ENCODE results near the gene LEMD2. TPM values are rescaled to one million over a fixed set of nuclear protein-coding genes. Genes with fewer than 3 reads are reported as not detected.
"Not testable (repeated sequence)": the region's sequence is repeated elsewhere in the genome, so short reads cannot be mapped to it uniquely, and the experiment has no call there.

LEMD2 gene
- 10 to 100 TPM; 70.6 to 76.1 TPM for total RNA-seq

- H3K4me1 Mint-ChIP-seq: peaks cover 49% of the 10 kb centered on the region
- H3K36me3 Mint-ChIP-seq (ENCODE audit: low read depth): peaks cover 34% of the 10 kb centered on the region
- peak within 1 kb of the TSS; percentile 96 for H3K4me3 Mint-ChIP-seq
- CTCF ChIA-PET: interaction anchor here (0.5 to 1.9 kb wide), 5 partner anchors 19 to 257 kb away, joined by 3 to 6 read pairs (median 4); no protein-coding TSS in a partner anchor
- POLR2A ChIA-PET: interaction anchor here (0.6 to 3.1 kb wide), 14 partner anchors 10 to 1582 kb away, joined by 3 to 22 read pairs (median 6); partner anchors contain the start of gene UQCC2
- peak; percentile 93 for DNase-seq
- peaks cover 19% of the 10 kb centered on the region for H3K27me3 Mint-ChIP-seq
- peak within 1 kb of the TSS; percentile 98 for H3K27ac Mint-ChIP-seq
- no peaks in the 10 kb centered on the region for H3K9me3 Mint-ChIP-seq
Observed at GRCh38 chr6:33788694-33789549, at the start of gene LEMD2. LEMD2 (minus strand) TSS chr6:33789130; CDS start chr6:33789116, 14 bp downstream.

- POLR2A ChIA-PET: interaction anchor here (2.3 kb wide), 1 partner anchor 50 kb away, joined by 12 read pairs; the partner anchor contains the start of gene LEMD2
- Mint-ChIP-seq H3K4me3 (no peak overlapping the region), H3K4me1 (peaks cover 24% of the 10 kb centered on the region), H3K27me3 (peaks cover 13% of the 10 kb centered on the region), H3K27ac (no peak overlapping the region), H3K36me3 (ENCODE audit: low read depth) (no peaks in the 10 kb centered on the region), H3K9me3 (peaks cover 3% of the 10 kb centered on the region)
- DNase-seq: no peak
- CTCF ChIA-PET: no interaction called here
Observed at GRCh38 chr6:33837971-33838665, 49.2 kb upstream of the LEMD2 start.

DNA sequence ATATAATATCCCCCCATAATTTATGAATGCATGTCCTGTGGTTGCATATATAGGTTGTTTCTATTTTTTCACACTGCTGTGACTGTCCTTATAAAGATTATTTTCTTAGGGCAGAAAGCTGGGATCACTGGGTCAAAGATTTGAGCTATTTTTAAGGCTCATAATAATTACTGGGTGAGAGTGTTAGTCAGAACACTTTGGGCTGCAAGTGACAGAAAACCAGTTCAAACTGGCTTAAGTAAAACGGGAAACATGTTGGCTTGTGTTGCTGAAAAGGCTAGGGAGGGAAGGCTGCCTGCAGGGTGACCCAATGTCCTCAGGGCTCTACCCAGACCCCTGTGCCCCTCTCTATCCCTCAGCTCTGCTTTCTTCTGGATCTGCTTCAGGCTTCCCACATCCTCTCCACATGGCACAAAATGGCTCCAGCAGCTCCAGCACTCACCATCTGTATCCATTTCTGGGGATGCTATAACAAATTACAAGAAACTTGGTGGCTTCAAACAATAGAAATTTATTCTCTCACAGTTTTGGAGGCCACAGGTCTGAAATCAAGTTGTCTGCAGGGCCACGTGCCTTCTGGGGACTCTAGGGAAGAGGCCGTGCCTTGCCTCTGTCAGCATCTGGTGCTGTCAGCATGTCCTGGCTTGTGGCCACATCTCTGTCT lies 48.0 kb upstream of the LEMD2 start:
- no peak for DNase-seq
- Mint-ChIP-seq H3K9me3 (peaks cover 3% of the 10 kb centered on the region), H3K36me3 (ENCODE audit: low read depth) (no peaks in the 10 kb centered on the region), H3K4me1 (peaks cover 24% of the 10 kb centered on the region), H3K4me3 (no peak overlapping the region), H3K27ac (no peak overlapping the region), H3K27me3 (peaks cover 13% of the 10 kb centered on the region)
- CTCF ChIA-PET: no interaction called here
- POLR2A ChIA-PET: no interaction called here

- Mint-ChIP-seq H3K4me3 (no peak overlapping the region), H3K27me3 (peaks cover 22% of the 10 kb centered on the region), H3K4me1 (peaks cover 7% of the 10 kb centered on the region), H3K36me3 (ENCODE audit: low read depth) (no peaks in the 10 kb centered on the region), H3K9me3 (peaks cover 3% of the 10 kb centered on the region), H3K27ac (no peak overlapping the region)
- ChIA-PET CTCF (no interaction called here), POLR2A (no interaction called here)
- no peak for DNase-seq
Observed at GRCh38 chr6:33834401-33835392, 45.8 kb upstream of the LEMD2 start.

DNA sequence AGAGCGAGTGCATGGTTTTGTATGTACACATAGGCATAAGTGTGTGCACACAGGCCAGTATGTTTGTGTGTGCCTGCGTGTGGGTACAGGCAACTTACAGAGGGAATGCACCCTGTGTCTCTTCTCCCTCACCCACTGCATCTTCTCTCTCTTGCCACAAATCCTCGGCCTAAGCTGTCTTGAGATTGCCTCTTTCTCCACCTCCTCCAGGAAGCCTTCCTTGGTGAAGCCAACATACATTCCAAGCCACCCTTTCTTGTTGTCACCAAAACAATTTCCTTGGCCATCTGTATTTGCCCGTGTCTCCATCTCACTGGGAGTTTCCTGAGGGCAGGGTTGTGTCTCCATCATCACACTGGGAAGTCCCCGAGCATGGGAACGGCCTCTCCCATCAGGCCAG lies 44.7 kb upstream of the LEMD2 start:
- ChIA-PET POLR2A (no interaction called here), CTCF (no interaction called here)
- Mint-ChIP-seq H3K4me1 (no peaks in the 10 kb centered on the region), H3K4me3 (no peak overlapping the region), H3K9me3 (peaks cover 3% of the 10 kb centered on the region), H3K27ac (no peak overlapping the region), H3K27me3 (peaks cover 28% of the 10 kb centered on the region), H3K36me3 (ENCODE audit: low read depth) (no peaks in the 10 kb centered on the region)
- DNase-seq: no peak

GRCh38 chr6:33832831-33833230 lies 43.9 kb upstream of the LEMD2 start:
- H3K27ac Mint-ChIP-seq; CTCF ChIA-PET; DNase-seq; H3K4me1 Mint-ChIP-seq; H3K9me3 Mint-ChIP-seq; POLR2A ChIA-PET; H3K36me3 Mint-ChIP-seq (ENCODE audit: low read depth); H3K4me3 Mint-ChIP-seq: not testable (repeated sequence)
- H3K27me3 Mint-ChIP-seq: peaks cover 32% of the 10 kb centered on the region

DNA sequence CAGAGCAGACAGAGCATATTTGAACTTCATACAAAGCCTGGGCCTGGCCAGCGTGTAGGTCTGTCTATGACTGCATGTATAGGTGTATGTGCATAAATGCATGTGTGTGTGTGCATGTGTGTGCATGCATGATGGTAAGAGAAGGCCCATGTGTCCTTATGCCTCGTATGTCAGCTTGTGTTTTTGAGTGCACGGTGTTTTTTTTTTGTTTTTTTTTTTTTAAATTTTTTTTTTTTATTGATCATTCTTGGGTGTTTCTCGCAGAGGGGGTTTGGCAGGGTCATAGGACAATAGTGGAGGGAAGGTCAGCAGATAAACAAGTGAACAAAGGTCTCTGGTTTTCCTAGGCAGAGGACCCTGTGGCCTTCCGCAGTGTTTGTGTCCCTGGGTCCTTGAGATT lies 42.8 kb upstream of the LEMD2 start:
- H3K4me3 Mint-ChIP-seq; CTCF ChIA-PET; H3K4me1 Mint-ChIP-seq; H3K36me3 Mint-ChIP-seq (ENCODE audit: low read depth); POLR2A ChIA-PET; DNase-seq; H3K27ac Mint-ChIP-seq; H3K9me3 Mint-ChIP-seq: not testable (repeated sequence)
- peaks cover 31% of the 10 kb centered on the region for H3K27me3 Mint-ChIP-seq

DNA sequence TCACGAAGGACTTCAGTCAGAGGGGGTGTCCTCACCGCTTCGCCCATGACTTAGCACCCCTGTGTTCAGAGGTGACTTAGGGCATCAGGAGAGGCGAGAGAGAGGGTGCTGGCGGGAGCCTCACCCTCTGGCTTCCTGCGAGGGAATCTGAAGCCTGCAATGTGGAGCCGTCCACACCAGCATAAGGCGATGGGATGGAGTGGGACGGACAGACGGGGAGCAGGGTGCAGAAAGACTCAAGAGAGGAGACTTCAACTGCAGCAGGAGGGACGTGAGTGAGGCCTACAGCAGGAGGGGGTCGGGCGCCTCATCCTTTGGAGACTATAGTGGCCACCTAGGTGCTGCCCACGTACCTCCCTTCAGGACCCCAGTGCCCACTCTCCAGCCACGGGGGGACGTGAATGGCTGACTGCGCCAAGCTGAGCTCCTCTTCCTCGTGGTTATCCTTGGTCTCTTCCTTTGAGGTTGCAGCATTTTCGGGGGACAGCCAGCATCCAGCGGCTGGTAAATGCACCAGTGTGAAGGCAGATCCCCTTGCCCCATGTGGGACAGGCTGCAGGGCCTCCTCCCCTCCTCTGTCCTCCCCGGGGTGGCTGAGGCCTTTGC lies 41.8 kb upstream of the LEMD2 start:
- Mint-ChIP-seq H3K27me3 (peaks cover 26% of the 10 kb centered on the region), H3K27ac (no peak overlapping the region), H3K4me3 (no peak overlapping the region), H3K9me3 (peaks cover 3% of the 10 kb centered on the region), H3K36me3 (ENCODE audit: low read depth) (no peaks in the 10 kb centered on the region), H3K4me1 (no peaks in the 10 kb centered on the region)
- CTCF ChIA-PET: no interaction called here
- POLR2A ChIA-PET: interaction anchor here (0.8 kb wide), 1 partner anchor 27 kb away, joined by 3 read pairs; no protein-coding TSS in a partner anchor
- DNase-seq: no peak

- H3K27me3 Mint-ChIP-seq: peaks cover 24% of the 10 kb centered on the region
- ChIA-PET CTCF (interaction anchor here (1.3 kb wide), 1 partner anchor 12 kb away, joined by 3 read pairs; no protein-coding TSS in a partner anchor), POLR2A (no interaction called here)
- no peaks in the 10 kb centered on the region for H3K4me1 Mint-ChIP-seq
- H3K27ac Mint-ChIP-seq: no peak overlapping the region
- DNase-seq: no peak
- H3K36me3 Mint-ChIP-seq (ENCODE audit: low read depth): no peaks in the 10 kb centered on the region
- H3K4me3 Mint-ChIP-seq: no peak overlapping the region
- H3K9me3 Mint-ChIP-seq: peaks cover 3% of the 10 kb centered on the region
Observed at GRCh38 chr6:33828764-33829731, 40.1 kb upstream of the LEMD2 start.

GRCh38 chr6:33828452-33828763 lies 39.5 kb upstream of the LEMD2 start:
- H3K9me3 Mint-ChIP-seq: no peaks in the 10 kb centered on the region
- POLR2A ChIA-PET: no interaction called here
- H3K27ac Mint-ChIP-seq: no peak overlapping the region
- no peak overlapping the region for H3K4me3 Mint-ChIP-seq
- no peak for DNase-seq
- CTCF ChIA-PET: interaction anchor here (1.3 kb wide), 1 partner anchor 12 kb away, joined by 3 read pairs; no protein-coding TSS in a partner anchor
- H3K27me3 Mint-ChIP-seq: peaks cover 24% of the 10 kb centered on the region
- H3K4me1 Mint-ChIP-seq: no peaks in the 10 kb centered on the region
- no peaks in the 10 kb centered on the region for H3K36me3 Mint-ChIP-seq (ENCODE audit: low read depth)

Measured in activated CD4-positive, alpha-beta memory T cell treated with anti-CD3 and anti-CD28 coated beads, Interleukin-2, amount 10 ng/mL, durations not matched to agents 7 days and 5 days (primary cell).